Esophagus muscularis mucosa (tissue), 4 donors: ENCODE results near the gene ITGB8. TPM values are rescaled to one million over a fixed set of nuclear protein-coding genes. Genes with fewer than 3 reads are reported as not detected.
A peak's percentile ranks its signal among the peaks of the same experiment; 100 is the strongest.

Source experiments
- DNase-seq: peaks from one replicate; pipeline ENCODE4 v3.0.0-alpha.2; 2017; ENCODE audit errors: extremely low spot score
- H3K27ac ChIP-seq, 4 donors: fragments of 200-600 bp; sonication (generic); replicated peaks in 1 of 4; 1 replicate in 3 of 4; 2 replicates in 1 of 4; pipeline ENCODE4 v1.5.1; 2016 to 2019; ENCODE audit warnings: mild to moderate bottlenecking in 1 of 4
- H3K27me3 ChIP-seq, 4 donors: fragments of 200-600 bp; sonication (generic); one replicate each; pipeline versions ENCODE4 v1.5.1 to v1.6.0; 2016 to 2019
- H3K36me3 ChIP-seq, 4 donors: fragments of 200-600 bp; sonication (generic); one replicate each; pipeline ENCODE4 v1.5.1; 2016 to 2019
- H3K4me1 ChIP-seq, 4 donors: fragments of 200-600 bp; sonication (generic); one replicate each; pipeline ENCODE4 v1.5.1; 2016 to 2019
- H3K4me3 ChIP-seq, 4 donors: fragments of 200-600 bp; sonication (generic); 1 replicate in 2 of 4; 2 replicates in 2 of 4; pipeline ENCODE4 v1.5.1; 2016 to 2019; ENCODE audit warnings: mild to moderate bottlenecking in 4 of 4, moderate library complexity in 1 of 4
- H3K9me3 ChIP-seq, 4 donors: fragments of 200-600 bp; sonication (generic); 1 replicate in 3 of 4; 2 replicates in 1 of 4; pipeline ENCODE4 v1.5.1; 2016 to 2019
- CTCF ChIP-seq, 3 experiments: fragments of 200-600 bp in 2 of 3; fragments of 450-650 bp in 1 of 3; sonication (generic) in 2 of 3; IDR thresholded peaks; one replicate each; pipeline ENCODE4 v1.5.1; 2017 to 2019; ENCODE audit warnings: antibody characterized with exemption in 3 of 3, mild to moderate bottlenecking in 2 of 3, moderate library complexity in 1 of 3
- EP300 ChIP-seq: sonication (generic); formaldehyde crosslinking; IDR thresholded peaks from one replicate; pipeline ENCODE4 v1.6.1; 2017; ENCODE audit warnings: antibody characterized with exemption
- POLR2A ChIP-seq: fragments of 450-650 bp; IDR thresholded peaks from one replicate; pipeline ENCODE4 v1.6.1; 2017; ENCODE audit warnings: antibody characterized with exemption, moderate library complexity, mild to moderate bottlenecking, low read depth
- POLR2AphosphoS5 ChIP-seq, 2 donors: sonication (generic); formaldehyde crosslinking; IDR thresholded peaks; one replicate each; pipeline ENCODE4 v1.6.1; 2017; ENCODE audit warnings: antibody characterized with exemption in 2 of 2
- WGBS: methylation state at CpG from one replicate; pipeline ENCODE4 v1.1.5; 2018; 5-methylcytosine and 5-hydroxymethylcytosine counted together
- intact Hi-C: fragments of 100-400 bp; cut with DNase I; formaldehyde crosslinking; loops from one replicate; pipeline ENCODE4 v1.15.1; 2023
- total RNA-seq, 4 donors: library from RNA; depleted of rRNA; stranded (reverse); fragments of >200 nt; gene quantifications; one replicate each; pipeline versions ENCODE4 v1.1.0 to v1.2.1, GENCODE V29; 2016

The ITGB8 gene
- total RNA-seq, 4 donors from 2014 or later: 19.5 to 30.4 (median 21.5) TPM

DNA sequence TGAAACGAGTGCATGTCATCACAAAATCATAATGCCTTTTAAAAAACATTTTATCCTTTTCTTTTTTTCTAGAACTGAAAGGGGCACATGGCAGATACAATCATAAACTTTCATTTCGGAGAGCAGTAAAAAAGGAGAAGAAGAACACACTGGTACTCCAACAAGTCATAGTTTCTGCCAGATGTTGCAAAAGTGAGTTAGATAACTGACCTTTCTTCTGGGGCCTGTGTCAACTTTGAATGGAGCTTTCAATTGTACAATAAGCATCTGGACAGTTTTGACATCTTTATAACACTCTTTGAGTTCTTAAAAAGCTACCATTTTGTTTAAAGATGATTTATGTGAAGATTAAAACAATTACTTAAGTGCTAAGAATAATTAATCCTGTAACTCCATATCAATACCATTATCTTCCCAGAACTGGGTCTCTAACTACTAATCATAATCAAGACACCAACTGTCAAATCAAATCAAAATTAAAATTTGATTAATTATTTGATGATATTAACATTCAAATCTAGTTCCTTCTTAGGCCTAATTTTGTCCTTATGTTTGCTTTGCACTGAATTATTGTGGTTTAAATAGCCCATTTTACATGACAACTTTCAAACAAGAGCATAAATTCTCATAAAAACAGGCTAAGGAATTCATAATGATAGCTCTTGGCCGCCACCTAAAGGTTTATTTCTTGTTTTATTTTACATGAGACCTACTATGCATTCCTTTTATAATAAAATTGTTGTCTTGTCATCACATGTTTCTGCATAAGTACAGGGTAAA lies 19.5 kb upstream of the ITGB8 start:
- Histone ChIP-seq H3K4me3 (no peak overlapping the region), H3K36me3 (no peaks in the 10 kb centered on the region), H3K27me3 (no peaks in the 10 kb centered on the region), H3K9me3 (no peaks in the 10 kb centered on the region), H3K4me1 (peaks cover 0 to 30% (median 19%) of the 10 kb centered on the region in 4 donors), H3K27ac (no peak overlapping the region)
- 48% methylated on average over 3 of the region's 3 CpGs for WGBS
- intact Hi-C loops: loop anchor here (10.0 kb wide), 1 partner anchor 556 kb away; no protein-coding TSS in a partner anchor
- peak in 2 of 3 experiments; percentile 36 to 44 for TF ChIP-seq CTCF (IDR thresholded peaks at IDR 0.05)
- TF ChIP-seq POLR2A: no peak
- DNase-seq: no peak

- DNase-seq: no peak
- no peak for TF ChIP-seq POLR2A
- WGBS: 96% methylated on average over 2 of the region's 2 CpGs
- Histone ChIP-seq H3K27ac (no peak overlapping the region), H3K4me1 (peaks cover 0 to 27% (median 17%) of the 10 kb centered on the region in 4 donors), H3K4me3 (no peak overlapping the region), H3K9me3 (no peaks in the 10 kb centered on the region), H3K36me3 (no peaks in the 10 kb centered on the region), H3K27me3 (no peaks in the 10 kb centered on the region)
- intact Hi-C loops: loop anchor here (10.0 kb wide), 1 partner anchor 557 kb away; no protein-coding TSS in a partner anchor
Observed at GRCh38 chr7:20311743-20312042, 19.0 kb upstream of the ITGB8 start.

DNA sequence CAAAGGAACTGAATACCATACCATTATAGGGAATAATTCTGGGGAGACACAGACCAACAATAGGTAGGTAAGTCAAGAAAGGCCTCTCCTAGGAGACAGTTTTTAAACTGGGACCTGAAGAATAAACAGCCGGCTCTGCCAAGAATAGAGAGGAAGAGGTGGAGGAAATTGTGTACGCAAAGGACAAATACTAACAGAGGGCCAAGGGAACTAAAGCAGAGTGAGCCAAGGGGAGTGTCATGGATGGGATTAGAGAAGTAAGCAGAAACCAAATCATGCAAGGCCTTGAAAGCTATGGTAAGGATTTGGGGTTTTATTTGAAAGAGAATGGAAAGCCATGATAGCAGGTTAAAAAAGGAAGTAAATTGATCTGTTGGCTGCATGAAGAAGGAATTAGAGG lies 18.1 kb upstream of the ITGB8 start:
- peaks cover 0 to 21% (median 13%) of the 10 kb centered on the region in 4 donors for H3K4me1 ChIP-seq
- no peaks in the 10 kb centered on the region for H3K27me3 ChIP-seq
- intact Hi-C loops: loop anchor here (10.0 kb wide), 1 partner anchor 558 kb away; no protein-coding TSS in a partner anchor
- TF ChIP-seq POLR2AphosphoS5 (IDR thresholded peaks at IDR 0.05): no peak
- no peak for TF ChIP-seq POLR2A
- no peak for TF ChIP-seq CTCF (IDR thresholded peaks at IDR 0.05)
- TF ChIP-seq EP300: no peak
- H3K9me3 ChIP-seq: no peaks in the 10 kb centered on the region
- H3K36me3 ChIP-seq: no peaks in the 10 kb centered on the region
- 44% methylated on average over 2 of the region's 2 CpGs for WGBS
- DNase-seq: no peak
- H3K4me3 ChIP-seq: no peak overlapping the region
- H3K27ac ChIP-seq: no peak overlapping the region

DNA sequence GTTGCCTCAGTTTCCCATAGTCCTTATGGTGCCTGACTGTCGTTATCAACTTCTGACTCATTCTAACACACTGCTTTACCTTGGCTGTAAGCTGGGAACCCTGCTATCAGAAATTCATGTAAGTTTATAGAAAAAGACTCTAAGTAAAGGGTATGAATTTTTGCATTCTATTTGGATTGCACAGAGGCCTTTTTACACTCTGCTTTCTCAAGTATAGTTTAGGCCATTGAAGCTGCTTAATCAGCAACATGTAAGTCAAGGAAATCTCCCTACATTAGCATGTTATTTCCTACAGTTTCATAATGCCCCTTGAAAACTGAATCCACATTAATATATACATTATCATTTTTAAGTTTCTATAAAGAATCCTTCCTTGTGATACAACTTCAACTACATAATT lies 17.1 kb upstream of the ITGB8 start:
- TF ChIP-seq CTCF (IDR thresholded peaks at IDR 0.05) (no peak), POLR2A (no peak), POLR2AphosphoS5 (IDR thresholded peaks at IDR 0.05) (no peak), EP300 (no peak)
- intact Hi-C loops: loop anchor here (10.0 kb wide), 1 partner anchor 559 kb away; no protein-coding TSS in a partner anchor
- Histone ChIP-seq H3K27me3 (no peaks in the 10 kb centered on the region), H3K27ac (no peak overlapping the region), H3K4me1 (peaks cover 0 to 16% (median 8%) of the 10 kb centered on the region in 4 donors), H3K36me3 (no peaks in the 10 kb centered on the region), H3K4me3 (no peak overlapping the region), H3K9me3 (no peaks in the 10 kb centered on the region)
- no peak for DNase-seq
- 94% methylated on average over 1 of the region's 1 CpG for WGBS

GRCh38 chr7:20314198-20314597 lies 16.5 kb upstream of the ITGB8 start:
- H3K4me1 ChIP-seq: peaks cover 0 to 16% (median 8%) of the 10 kb centered on the region in 4 donors
- 76% methylated on average over 2 of the region's 2 CpGs for WGBS
- no peaks in the 10 kb centered on the region for H3K27me3 ChIP-seq
- DNase-seq: no peak
- no peak overlapping the region for H3K27ac ChIP-seq
- no peaks in the 10 kb centered on the region for H3K9me3 ChIP-seq
- no peak overlapping the region for H3K4me3 ChIP-seq
- intact Hi-C loops: loop anchor here (10.0 kb wide), 1 partner anchor 559 kb away; no protein-coding TSS in a partner anchor
- TF ChIP-seq POLR2A (no peak), CTCF (IDR thresholded peaks at IDR 0.05) (no peak), EP300 (no peak), POLR2AphosphoS5 (IDR thresholded peaks at IDR 0.05) (no peak)
- no peaks in the 10 kb centered on the region for H3K36me3 ChIP-seq
